NCI-H82 treated with DMSO at 0.1 percent for 48 hours (cell line): Measurements from ENCODE around the gene FIGNL1.
A peak's percentile ranks its signal among the peaks of the same experiment; 100 is the strongest.
"Not testable (repeated sequence)": the region's sequence is repeated elsewhere in the genome, so short reads cannot be mapped to it uniquely, and the experiment has no call there.

Experiments used
- DNase-seq: peaks from one replicate; lab custom pipeline; 2025; ENCODE audit not compliant: unreplicated experiment; lab: John Stamatoyannopoulos, UW

The FIGNL1 gene

DNA sequence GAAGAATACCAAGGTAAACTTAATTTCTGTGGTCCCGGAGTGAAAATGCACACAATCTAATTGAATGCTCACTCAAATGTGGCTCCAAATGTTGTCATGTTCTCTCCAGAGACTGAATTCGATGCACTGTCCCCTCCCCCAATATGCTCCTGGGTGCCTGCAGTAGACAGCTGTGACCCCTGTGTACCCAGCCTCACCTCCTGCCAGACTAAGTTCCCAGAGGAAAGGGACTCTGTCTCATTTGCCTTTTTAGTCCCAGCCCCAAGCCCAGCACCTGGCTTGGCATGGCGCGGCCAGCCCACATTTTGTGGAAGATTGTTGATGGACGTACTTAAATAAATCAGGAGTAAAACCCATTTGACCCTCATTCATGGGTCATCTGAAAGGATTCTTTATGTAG, 21.8 kb upstream of the FIGNL1 start:
- DNase-seq: no peak

DNA sequence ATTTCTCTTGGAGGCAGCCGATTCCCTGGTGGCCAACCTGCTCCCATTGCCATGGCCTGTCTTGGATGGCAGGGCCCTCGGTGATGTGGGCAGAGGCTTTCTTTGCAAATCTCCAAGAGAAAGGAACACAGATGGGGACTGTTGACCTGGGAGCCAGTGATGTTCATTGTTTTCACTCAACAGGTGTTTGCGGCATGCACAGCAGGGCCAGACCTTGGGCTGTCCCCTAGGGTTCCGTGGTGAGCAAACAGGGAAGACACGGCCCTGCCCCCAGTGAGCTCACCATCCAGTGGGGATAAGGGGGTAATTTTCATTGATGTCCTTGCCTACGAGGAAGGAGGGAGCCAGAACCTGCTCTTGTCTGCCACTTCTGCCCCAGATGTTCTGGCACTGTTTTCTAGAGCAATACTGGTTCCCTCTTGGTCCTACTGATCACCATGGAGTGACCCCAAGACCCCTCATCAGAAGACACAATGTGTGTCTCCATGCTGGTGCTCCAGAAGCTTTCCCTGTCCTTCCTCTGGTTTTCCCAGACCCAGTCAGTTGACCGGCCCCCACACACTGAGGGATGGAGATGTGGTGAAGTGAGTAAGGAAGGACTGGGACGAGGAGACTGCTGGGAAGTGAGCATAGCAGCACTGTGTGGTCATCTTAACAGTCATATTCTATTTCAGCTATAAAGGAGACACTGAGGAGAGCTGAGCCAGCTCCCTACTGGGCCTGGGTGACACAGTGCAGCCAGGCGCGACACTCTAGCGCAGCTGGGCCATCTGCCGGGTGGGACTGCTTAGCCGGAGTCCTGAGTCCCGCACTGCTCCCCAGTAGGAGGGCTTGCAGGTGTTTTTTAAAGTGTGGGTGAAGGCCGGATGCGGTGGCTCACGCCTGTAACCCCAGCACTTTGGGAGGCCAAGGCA, 20.4 kb upstream of the FIGNL1 start:
- no peak for DNase-seq

DNA sequence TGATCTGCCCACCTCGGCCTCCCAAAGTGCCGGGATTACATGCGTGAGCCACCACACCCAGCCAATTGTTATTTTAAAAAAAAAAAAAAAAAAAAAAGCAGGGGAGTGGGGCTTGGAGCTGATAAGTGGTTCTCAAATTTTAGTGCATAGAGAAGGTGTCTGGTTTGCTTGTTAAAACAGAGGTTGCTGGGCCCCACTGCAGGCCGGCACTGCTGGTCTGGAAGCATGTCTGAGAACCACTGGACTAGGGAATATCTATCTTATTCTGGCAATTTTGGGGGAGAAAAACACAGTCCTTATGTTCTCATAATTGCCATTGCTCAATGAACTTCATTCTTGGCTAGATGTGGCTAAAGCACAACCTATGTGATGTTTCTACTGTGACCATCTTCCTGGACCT, 19.0 kb upstream of the FIGNL1 start:
- no peak for DNase-seq

DNA sequence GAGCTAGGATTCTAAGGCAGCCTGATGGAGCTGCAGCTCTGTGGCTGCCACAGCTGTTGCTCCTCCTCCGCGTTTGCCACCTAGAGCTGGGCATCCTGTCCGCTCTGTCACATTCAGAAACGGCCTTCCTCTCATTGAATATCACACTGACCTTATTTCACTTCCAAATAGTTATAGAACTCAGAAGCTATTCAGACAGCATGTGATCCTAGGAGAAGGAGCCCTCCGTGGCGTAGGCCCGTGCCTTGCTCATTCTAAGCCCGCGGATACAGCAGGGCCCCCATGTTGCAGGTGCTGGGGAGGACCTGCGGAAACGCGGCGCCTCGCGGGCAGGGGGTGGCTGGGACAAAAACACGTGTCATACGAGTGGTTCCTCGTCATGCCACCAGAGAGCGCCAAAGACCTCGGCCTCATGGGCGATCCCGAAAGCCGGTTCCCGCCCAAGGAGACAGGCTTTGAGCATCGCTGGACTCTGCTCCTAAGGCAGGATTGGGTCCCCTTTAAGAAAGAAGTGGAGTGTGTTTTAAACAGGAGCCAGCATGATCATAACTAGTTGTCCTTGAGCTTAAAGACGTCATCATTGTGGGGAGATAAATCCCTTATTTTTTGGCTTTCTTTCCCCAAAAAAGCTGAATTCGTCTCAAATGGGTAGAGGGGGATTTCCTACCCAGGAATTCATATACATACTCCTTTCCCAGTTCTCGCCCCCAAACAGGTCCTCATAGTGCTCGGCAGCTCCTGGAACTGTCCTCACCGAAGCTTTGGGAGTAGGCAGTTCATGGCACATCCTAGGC, 17.9 kb upstream of the FIGNL1 start:
- DNase-seq: peak; percentile 71

DNA sequence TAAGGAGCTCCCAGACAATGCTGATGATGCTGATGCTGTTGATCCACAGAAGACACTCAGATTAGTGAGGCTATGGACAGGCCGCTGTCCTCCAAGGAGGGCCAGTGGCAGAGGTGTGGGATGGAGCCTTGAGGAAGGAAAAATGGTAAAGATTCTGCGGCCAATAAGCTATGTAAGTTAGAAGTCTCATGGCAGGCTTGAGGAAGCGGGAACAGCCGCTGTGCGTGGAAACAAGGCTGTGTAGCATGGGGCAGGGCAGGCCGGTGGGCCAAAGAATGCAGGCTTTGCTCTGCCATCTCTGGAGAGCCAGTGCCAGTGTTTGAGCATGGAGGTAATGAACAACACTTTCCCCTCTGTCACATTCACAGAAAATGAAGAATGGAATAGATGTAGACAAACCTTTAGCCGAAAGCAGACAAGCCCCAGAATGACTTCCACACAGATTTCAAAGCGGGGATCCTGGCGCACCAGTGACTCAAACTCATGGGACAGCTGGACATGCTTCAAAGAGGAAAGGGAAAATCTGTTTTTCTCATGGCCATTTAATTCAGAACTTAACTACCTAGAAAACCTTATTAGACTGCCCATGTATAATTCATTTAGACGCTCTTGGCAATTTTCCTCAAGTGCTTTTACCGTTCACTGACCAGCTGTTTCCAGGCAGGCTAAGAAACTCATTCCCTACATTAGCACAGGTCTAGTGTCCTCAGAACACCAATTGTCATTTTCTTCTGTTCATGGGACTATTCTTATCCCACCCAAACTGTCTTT, 16.9 kb upstream of the FIGNL1 start:
- DNase-seq: no peak

DNA sequence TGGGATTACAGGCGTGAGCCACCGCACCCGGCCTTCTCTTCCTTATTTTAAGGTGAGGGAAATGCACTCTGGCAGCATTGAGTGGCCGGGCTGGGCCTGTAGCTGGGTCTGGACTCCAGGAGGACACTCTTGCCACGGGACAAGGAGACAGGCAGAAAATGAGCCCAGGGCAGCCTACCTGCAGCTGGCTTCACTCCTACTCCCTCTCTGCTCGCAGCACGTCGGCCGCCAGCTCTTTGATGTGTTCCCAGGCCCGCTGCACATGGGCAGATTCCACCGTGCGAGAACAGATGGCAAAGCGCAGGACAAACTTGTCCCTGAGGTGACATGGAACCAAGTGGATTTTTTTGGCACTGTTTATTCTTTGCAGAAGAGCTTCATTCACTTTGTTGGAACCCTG, 12.9 kb upstream of the FIGNL1 start:
- no peak for DNase-seq

DNA sequence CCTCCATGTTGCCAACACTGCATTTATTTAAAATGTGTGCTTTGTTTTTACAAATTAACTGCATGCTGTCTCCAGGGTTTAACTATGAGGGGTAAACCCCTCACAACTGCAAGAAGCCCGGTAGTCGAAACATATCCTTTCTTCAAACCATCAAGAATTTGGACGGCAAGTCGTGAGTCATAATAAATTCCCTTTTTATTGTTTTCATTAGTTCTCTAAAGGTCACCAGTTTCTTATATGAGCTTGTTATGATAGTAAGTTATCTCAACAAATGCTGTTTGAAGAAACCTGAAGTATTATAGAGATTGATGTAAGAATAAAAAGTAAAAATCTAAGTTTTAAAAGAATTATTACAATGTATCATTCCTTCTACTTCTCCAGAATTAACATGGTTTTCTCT, 12.2 kb upstream of the FIGNL1 start:
- no peak for DNase-seq

DNA sequence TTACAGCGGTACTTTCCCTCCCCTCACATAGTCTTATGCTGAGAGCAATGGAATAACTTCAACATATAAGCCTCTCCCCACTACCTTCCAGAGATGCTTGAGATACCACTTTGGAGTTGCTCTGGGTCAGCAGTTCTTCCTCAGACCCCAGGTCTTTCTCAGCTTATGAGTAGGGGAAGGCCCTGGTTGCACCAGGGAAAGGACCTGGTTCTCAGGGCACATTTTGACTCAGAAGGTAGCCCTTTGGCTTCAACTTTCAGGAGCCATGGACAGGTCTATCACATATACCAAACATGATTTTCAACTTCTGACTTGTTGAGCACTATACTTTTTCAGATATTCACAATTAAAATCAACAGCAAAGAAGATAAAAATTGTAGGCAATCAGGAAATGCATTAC, 11.5 kb upstream of the FIGNL1 start:
- no peak for DNase-seq

DNA sequence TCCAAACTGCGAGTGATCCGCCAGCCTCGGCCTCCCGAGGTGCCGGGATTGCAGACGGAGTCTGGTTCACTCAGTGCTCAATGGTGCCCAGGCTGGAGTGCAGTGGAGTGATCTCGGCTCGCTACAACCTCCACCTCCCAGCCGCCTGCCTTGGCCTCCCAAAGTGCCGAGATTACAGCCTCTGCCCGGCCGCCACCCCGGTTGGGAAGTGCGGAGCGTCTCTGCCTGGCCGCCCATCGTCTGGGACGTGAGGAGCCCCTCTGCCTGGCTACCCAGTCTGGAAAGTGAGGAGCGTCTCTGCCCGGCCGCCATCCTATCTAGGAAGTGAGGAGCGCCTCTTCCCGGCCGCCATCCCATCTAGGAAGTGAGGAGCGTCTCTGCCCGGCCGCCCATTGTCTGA, 9.0 kb upstream of the FIGNL1 start:
- DNase-seq: not testable (repeated sequence)

DNA sequence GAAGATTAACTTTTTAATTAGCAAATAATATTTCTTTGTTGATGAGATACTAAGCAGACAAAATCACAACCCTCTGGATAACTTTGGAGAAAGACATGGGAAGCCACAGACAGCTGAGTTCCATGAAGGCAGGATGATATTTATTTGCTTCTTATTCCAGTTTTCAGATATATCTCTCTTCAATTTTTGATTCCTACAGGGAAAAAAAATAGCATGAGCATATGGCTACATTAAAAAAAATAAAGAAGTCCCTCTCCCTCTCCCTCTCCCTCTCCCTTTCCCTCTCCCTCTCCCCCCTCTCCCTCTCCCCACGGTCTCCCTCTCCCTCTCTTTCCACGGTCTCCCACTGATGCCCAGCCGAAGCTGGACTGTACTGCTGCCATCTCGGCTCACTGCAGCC, 8.5 kb upstream of the FIGNL1 start:
- DNase-seq: not testable (repeated sequence)

DNA sequence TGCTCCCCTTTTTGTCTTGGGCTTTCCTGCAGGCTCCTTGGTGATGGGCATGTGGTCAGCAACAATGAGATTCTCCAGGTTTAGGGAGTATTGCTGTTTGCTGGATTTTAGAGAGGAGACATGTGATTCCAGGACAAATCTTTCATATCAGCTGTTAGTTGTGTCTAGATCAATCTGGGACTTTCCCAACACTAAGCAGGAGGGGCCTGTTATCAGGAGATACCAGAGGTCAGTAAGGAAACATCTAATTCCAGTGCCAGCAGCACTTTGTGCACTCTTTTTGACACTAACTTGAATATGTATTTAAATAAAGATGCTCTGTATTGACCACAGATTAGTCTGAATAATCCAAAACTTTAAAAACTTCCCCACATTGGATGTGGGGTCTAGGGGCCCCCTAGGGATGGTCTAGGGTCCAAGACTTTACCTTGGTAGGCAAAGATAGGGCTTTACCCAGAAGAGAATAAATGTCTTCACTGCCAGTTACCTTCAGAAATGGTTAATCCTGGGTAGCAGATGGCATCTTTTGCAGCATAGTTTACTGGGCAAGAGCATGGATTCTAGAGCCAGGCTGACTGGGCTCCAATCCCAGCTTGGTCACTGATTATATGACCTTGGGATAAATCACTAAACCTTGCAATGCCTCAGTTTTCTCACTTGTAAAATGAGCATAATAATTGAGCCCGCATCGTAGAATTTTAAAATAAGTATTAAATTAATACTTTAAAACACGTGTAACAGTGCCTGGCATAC, 6.4 kb upstream of the FIGNL1 start:
- DNase-seq: no peak

DNA sequence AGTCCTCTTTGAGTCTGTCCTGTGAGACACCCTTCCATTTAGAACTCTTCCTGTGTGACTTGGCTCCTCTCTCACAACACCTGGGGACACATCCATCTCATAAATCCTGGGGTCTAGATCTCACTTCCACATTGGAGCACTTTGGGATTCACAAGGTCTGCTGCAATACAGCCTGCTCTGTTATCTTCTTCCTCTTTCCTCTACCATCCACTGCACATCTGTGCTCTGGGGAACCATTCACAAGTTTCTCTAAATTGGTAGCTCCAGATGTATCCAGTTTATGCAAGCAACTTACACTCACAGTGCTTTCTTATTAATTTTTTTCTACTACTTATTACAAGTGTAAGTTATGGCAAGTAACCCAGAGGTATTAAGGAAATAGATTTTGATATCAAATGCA, 5.5 kb upstream of the FIGNL1 start:
- DNase-seq: no peak

DNA sequence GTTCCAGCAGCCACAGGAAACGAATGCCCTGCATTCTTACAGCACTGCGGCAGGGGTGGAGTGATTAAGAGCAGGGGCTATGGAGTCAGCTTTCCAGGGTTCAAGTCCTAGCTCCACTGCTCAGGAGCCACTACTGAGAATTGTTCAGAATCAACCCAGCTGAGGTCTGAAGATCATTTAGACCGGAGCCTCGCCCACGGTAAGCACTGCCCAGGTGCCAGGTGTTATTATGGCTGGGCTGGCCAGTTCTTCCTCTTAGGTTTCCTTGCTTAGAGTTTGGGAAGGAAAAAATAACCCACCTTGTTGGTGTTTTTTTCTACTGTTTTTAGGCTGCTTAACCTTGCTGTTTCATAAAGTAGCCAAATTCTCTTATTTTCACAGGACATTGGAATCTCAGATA, 4.8 kb upstream of the FIGNL1 start:
- DNase-seq: no peak

DNA sequence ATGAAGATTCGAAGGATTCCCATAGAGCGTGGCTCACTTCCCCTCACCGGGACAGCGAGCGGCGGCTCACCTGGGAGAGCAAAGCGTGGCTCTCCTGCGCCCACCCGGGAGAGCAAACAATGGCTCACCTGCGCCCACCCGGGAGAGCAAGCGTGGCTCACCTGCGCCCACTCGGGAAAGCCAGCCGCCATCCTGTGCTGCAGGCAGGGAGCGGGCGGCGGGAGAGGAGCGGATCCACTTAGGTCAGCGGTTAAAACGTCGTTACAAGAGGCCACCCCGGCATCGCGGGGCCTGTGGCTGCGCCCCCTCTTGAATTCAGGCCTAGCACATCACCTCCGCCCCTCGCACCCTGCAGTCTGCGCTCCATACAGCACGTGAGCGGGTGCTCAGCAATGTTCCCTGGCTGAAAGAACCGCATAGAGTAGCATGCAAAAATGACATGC, 461 bp upstream of the FIGNL1 start:
- DNase-seq: no peak

DNA sequence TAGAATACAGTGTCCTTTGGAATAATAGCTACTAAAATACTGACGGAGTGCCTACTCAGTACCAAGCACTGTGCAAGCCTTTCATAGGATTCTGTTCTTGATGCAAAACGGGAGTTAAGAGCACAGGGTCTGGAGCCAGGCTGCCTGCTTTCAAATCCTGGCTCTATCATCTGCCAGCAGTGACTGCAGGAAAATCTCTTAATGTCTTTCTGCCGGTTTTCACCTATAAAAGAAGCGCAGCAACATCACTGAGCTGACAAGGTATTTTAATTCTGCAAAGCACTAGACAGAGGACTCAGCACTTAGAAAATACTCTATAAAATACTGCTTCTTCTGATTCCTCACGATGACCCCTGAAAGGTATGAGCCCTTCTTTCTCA, 659 bp downstream of the FIGNL1 start:
- DNase-seq: no peak

DNA sequence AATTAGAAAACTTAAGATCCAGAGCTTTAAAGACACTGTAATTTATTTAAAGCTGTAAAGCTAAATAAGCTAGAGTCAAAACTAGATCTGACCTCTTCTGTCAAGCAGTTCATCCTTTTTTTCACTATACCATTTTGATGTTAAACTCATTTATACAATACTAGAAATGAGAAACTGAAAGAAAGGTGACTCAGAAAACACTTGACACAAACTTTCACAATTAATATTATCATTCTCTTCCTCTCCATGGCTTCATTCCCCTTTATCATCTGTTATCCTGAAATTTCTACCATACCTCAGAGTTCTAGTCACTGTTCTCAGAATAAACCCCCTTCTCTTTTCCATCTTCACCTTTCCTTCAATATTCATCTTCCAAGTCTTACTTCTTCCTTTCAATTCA, 1.3 kb downstream of the FIGNL1 start:
- DNase-seq: no peak

DNA sequence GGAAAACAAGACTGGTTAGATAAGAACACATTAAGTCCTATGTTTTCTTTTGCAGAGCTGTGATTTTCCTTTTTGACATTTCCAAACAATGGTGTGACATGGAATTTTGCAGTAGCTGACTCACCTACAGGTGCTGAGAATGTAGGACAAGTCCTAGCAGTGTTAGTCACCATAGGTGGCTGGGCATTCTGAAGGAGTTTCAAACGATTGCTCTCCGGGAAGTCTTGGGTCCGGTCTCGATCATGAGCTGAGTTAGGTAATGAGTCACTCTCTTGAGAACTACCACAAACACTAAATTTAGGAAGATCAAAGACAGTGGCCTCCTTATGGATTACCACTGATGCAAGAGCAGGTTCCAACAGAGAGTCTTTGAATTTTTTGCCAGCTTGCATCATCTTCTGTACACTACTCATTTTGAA, 3.6 kb downstream of the FIGNL1 start:
- DNase-seq: no peak

DNA sequence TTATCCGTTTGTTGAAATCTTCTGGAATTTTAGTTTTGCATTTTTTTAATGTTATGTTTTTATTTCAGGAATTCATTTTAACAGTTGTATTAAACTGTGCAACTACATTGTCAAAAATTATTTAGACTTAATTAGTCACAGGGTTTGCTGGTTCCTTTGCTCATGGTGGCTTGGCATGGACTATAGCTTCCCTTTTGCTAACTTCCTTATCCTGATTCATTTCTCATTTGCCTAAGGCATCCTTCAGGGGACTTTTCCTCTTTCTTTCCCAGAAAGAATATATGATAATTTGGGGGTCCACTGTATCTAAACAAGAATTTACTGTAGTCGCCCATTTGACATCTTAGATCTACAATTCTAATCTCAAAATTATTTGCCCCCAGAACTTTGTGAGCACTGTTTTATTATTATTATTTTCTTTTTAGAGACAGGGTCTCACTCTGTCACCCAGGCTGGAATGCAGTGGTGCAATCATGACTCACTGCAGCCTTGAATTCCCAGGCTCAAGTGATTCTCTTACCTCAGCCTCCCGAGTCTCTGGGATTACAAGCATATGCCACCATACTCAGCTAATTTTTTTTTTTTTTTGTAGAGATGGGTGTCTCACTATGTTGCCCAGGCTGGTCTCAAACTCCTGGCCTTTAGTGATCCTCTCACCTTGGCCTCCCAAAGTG, 13.9 kb downstream of the FIGNL1 start:
- DNase-seq: no peak

DNA sequence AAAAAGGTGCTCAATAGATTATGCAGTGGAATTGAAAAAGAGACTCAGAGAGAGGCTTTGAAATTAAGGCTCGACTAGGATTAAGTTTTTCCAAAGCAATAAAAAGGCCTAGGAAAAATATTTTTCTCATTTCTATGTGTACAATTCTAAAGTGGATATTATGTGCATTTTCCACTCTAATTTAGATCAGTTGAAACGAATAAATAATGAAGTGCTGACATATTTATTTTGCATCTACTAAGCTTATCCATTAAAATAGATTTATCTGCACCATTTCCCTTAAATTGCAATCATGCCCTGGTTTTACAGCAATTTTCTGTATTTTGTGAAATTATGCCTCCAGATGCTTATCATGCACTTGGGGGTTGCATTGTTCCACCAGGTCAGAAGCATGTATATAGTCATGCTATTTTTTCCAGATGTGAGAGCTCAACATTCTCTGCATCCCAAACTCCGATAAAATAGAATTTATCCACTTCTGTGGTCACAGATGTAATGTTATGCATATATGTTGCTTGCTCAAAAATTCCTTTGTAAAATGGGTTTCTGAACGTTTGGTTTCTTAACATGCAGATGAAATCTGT, 18.3 kb downstream of the FIGNL1 start:
- DNase-seq: no peak

DNA sequence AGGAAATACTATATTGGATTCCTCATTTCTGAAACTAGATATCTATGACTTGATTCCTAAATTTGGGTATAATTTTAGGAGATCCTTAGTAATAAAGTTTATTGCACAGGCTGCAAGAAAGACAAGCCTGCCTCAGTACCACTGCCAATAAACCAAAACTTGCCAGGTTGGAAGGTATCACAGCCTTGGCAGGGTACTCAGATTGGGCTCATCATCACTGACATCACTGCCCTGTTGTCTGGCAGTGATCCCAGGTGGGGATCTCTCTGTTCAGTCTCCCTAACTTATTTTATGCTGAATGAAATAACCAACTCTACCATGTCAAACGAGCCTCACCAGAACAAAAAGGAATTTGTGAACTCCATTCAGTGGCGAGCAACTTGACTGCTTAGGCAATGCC, 18.8 kb downstream of the FIGNL1 start:
- no peak for DNase-seq
